Cortex of kidney (tissue), 1 donor: ENCODE data around the gene PACRG.

Experiments used
- DNase-seq: peaks from one replicate; lab custom pipeline; 2025; lab: John Stamatoyannopoulos, UW

Gene PACRG

DNA sequence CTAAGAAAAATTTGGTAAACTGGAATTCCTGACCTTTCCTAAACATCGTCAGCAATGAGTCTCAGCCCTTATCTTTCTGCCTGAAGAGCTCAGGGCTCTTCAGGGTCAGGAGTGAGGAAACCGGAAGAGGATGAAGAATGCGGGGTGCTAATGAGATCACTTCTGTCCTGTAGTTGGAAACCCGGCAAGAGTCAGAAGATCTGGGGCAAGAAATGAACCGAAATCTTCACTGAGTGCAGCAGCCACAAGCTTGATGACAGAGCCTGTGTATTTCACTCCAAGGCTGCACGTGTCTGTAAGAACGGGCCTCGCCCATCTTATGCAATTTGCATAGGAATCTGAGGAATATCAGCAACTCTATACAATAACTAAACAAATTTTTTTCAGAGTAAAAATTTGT lies 626.3 kb downstream of the PACRG start:
- DNase-seq = no peak

- DNase-seq = no peak
These were observed 627.1 kb downstream of the PACRG start for GRCh38 chr6:163354761-163355425.

DNA sequence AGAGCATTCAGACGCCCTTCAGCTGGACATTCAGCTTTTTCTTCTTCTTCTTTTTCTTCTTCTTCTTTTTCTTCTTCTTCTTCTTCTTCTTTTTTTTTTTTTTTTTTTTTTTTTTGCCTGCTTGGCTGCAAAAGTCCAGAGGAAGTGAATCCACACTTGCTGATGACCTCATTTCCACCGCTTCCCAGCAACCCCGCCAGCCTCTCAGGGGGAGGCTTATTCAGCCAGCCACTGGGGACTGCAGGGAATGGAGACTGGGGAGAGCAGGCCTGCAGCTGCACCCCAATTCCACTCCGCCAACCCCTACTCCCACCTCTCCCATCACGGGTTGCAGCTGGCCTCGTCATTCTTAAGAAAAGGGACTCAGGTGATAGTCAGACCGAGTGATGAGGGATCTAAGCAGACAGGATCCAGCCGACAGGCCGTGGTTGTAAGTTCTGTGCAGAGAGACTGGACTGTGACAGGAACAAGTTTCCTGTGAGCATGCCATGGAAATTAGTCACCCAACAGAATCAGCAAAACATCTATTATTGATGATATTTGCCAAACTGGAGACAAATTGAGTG lies 627.7 kb downstream of the PACRG start:
- no peak for DNase-seq

DNA sequence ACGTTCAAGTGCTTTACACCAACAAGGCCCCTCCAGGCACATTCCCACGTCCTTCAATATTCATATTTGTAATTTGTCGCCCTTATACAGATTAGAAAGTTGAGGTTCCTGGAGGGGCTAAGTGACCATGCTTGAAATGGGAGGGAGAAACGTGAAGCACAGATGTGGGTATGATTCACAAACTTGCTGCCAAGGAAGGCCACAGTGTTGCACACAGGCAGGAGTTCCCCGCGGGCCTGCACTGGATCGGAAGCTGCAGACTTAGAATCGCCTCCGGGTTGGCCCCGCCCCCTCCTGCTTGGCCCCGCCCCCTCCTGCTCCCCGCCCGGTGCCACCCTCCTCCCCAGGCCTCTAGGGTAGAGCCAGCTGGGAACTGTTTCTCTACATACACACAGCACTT lies 628.5 kb downstream of the PACRG start:
- no peak for DNase-seq

DNA sequence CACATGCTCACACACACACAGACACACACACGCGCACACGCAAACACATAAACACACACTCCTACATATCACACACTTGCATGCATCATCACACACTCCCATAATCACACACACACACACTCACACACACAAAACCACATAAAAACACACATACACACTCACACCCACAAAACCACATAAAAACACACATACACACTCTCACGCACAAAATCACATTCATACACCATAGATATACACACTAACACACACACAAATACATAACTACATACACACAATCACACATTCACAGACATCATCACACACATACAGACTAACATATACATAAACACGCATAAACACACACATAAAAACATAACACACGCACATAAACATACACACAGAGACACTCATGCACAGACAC lies 629.0 kb downstream of the PACRG start:
- no peak for DNase-seq

DNA sequence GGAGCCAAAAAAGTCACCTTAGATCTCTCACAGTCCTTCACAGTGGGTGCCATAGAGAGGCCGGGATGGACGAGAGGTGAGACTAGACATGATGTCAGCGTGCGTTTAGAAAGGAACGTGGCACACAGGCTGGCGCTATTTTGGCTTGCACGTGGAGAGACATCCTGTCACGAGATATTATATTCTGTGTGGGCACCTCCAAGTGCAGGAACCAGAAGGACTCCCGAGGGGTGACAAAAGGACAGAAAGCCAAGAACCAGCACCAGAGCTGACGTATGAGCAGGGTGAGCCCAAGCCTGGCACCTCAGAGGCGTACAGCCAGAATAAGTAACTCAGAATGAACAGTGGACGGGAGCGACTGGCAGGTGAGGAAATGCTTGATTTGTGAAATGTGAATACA lies 636.9 kb downstream of the PACRG start:
- DNase-seq = no peak
